Activated naive CD4-positive, alpha-beta T cell treated with anti-CD3 and anti-CD28 coated beads, Interleukin-2, amount 10 ng/mL, durations not matched to agents 7 days and 5 days (primary cell): Measurements from ENCODE around the gene SCEL.

Source experiments
- CTCF ChIA-PET: fragments of 350-600 bp; sonication (Branson Sonifier 250); formaldehyde crosslinking; loops from one replicate; lab custom pipeline; 2021; ENCODE audit warnings: antibody characterized with exemption; lab: Charles Lee
- DNase-seq: peaks from one replicate; pipeline ENCODE4 v3.0.0-alpha.2; 2020
- H3K27ac Mint-ChIP-seq: one replicate; pipeline ENCODE4 v1.8.0; 2021; ENCODE audit warnings: mild to moderate bottlenecking, moderate library complexity, mixed read lengths
- H3K27me3 Mint-ChIP-seq: one replicate; pipeline ENCODE4 v1.8.0; 2021; ENCODE audit warnings: mild to moderate bottlenecking, mixed read lengths
- H3K36me3 Mint-ChIP-seq: one replicate; pipeline ENCODE4 v1.8.0; 2021; ENCODE audit warnings: mixed read lengths
- H3K4me1 Mint-ChIP-seq: one replicate; pipeline ENCODE4 v1.8.0; 2021; ENCODE audit warnings: mixed read lengths
- H3K4me3 Mint-ChIP-seq: one replicate; pipeline ENCODE4 v1.8.0; 2021; ENCODE audit warnings: mild to moderate bottlenecking, moderate library complexity, mixed read lengths
- H3K9me3 Mint-ChIP-seq: one replicate; pipeline ENCODE4 v1.8.0; 2021; ENCODE audit warnings: mixed read lengths

Gene SCEL, protein sequence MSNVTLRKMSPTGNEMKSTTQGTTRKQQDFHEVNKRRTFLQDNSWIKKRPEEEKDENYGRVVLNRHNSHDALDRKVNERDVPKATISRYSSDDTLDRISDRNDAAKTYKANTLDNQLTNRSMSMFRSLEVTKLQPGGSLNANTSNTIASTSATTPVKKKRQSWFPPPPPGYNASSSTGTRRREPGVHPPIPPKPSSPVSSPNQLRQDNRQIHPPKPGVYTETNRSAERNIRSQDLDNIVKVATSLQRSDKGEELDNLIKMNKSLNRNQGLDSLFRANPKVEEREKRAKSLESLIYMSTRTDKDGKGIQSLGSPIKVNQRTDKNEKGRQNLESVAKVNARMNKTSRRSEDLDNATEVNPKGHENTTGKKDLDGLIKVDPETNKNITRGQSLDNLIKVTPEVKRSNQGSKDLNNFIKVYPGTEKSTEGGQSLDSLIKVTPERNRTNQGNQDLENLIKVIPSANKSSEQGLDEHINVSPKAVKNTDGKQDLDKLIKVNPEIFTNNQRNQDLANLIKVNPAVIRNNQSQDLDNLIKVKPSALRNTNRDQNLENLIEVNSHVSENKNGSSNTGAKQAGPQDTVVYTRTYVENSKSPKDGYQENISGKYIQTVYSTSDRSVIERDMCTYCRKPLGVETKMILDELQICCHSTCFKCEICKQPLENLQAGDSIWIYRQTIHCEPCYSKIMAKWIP

GRCh38 chr13:77535448-77535847, at the start of gene SCEL:
SCEL (plus strand) TSS chr13:77535706; CDS start chr13:77555876, 20,170 bp downstream.
- no peak for DNase-seq
- Mint-ChIP-seq H3K4me3 (no peak within 1 kb of the TSS), H3K9me3 (no peaks in the 10 kb centered on the region), H3K27me3 (peaks cover 10% of the 10 kb centered on the region), H3K36me3 (no peaks in the 10 kb centered on the region), H3K27ac (no peak within 1 kb of the TSS), H3K4me1 (no peaks in the 10 kb centered on the region)
- CTCF ChIA-PET, result no interaction called here

- no peak for DNase-seq
- Mint-ChIP-seq H3K4me1 (no peaks in the 10 kb centered on the region), H3K27me3 (no peaks in the 10 kb centered on the region), H3K9me3 (no peaks in the 10 kb centered on the region), H3K36me3 (no peaks in the 10 kb centered on the region), H3K4me3 (no peak overlapping the region), H3K27ac (no peak overlapping the region)
- CTCF ChIA-PET, result interaction anchor here (1.4 kb wide), 1 partner anchor 11 kb away, joined by 5 read pairs; no protein-coding TSS in a partner anchor
These were observed 45.8 kb upstream of the SCEL start for GRCh38 chr13:77489566-77490337.

GRCh38 chr13:77492982-77493381, 42.5 kb upstream of the SCEL start:
- CTCF ChIA-PET, result interaction anchor here (0.8 to 1.9 kb wide), 9 partner anchors 9 to 259 kb away, joined by 3 to 15 read pairs (median 4); no protein-coding TSS in a partner anchor
- Mint-ChIP-seq H3K36me3 (no peaks in the 10 kb centered on the region), H3K9me3 (no peaks in the 10 kb centered on the region), H3K4me1 (no peaks in the 10 kb centered on the region), H3K4me3 (no peak overlapping the region), H3K27me3 (no peaks in the 10 kb centered on the region), H3K27ac (no peak overlapping the region)
- no peak for DNase-seq

DNA sequence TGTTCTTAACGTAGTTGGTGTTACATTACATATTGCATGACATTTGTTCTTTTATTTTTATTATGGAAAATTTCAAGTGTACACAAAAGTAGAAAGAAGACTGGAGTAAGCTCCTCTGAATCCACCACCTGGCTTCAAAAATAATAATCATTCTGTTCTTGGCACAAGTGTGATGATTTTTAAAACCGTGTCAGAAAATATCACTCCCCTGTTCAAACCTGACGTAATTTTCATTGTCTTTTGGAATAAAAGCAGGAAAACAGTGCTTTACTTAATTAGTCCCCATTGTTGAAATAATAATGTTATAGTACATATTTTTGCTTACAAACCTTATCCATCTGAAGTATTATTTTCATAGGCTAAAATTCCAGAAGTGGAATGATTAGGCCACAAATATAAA, 41.3 kb upstream of the SCEL start:
- Mint-ChIP-seq H3K27me3 (no peaks in the 10 kb centered on the region), H3K9me3 (no peaks in the 10 kb centered on the region), H3K4me3 (no peak overlapping the region), H3K36me3 (no peaks in the 10 kb centered on the region), H3K4me1 (no peaks in the 10 kb centered on the region), H3K27ac (no peak overlapping the region)
- CTCF ChIA-PET, result interaction anchor here (1.1 to 1.9 kb wide), 4 partner anchors 18 to 258 kb away, joined by 3 to 15 read pairs (median 4); no protein-coding TSS in a partner anchor
- DNase-seq, result no peak

DNA sequence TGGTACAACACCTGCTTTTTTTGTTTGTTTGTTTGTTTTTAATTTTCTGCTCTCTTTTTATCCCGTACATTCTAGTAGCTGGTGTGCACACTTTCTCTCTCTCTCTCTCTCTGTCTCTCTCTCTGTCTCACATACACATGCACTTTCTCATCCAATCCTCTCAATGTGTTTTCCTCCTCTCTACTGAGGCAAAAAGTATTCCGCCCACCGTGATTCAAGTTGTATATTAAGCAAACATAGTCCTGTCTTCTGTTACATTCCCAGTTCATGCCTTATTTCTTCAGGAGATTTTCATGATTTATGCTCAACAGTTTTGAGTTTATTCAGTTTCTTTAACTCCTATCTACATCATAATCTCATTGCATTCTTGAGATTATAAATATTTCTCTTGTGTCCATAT, 38.2 kb upstream of the SCEL start:
- Mint-ChIP-seq H3K9me3 (no peaks in the 10 kb centered on the region), H3K36me3 (no peaks in the 10 kb centered on the region), H3K4me3 (no peak overlapping the region), H3K27me3 (no peaks in the 10 kb centered on the region), H3K27ac (no peak overlapping the region), H3K4me1 (no peaks in the 10 kb centered on the region)
- CTCF ChIA-PET, result interaction anchor here (1.6 kb wide), 1 partner anchor 19 kb away, joined by 3 read pairs; no protein-coding TSS in a partner anchor
- DNase-seq, result no peak

GRCh38 chr13:77497835-77498234, 37.7 kb upstream of the SCEL start:
- Mint-ChIP-seq H3K27me3 (no peaks in the 10 kb centered on the region), H3K27ac (no peak overlapping the region), H3K4me1 (no peaks in the 10 kb centered on the region), H3K9me3 (no peaks in the 10 kb centered on the region), H3K4me3 (no peak overlapping the region), H3K36me3 (no peaks in the 10 kb centered on the region)
- no peak for DNase-seq
- CTCF ChIA-PET, result no interaction called here

- H3K4me3 Mint-ChIP-seq, result no peak overlapping the region
- H3K4me1 Mint-ChIP-seq, result no peaks in the 10 kb centered on the region
- H3K9me3 Mint-ChIP-seq, result no peaks in the 10 kb centered on the region
- no peaks in the 10 kb centered on the region for H3K27me3 Mint-ChIP-seq
- H3K36me3 Mint-ChIP-seq, result no peaks in the 10 kb centered on the region
- DNase-seq, result no peak
- H3K27ac Mint-ChIP-seq, result no peak overlapping the region
- CTCF ChIA-PET, result interaction anchor here (2.0 kb wide), 1 partner anchor 9 kb away, joined by 10 read pairs; no protein-coding TSS in a partner anchor
These were observed 33.3 kb upstream of the SCEL start for GRCh38 chr13:77502104-77502720.

GRCh38 chr13:77503398-77503797, 32.1 kb upstream of the SCEL start:
- Mint-ChIP-seq H3K27me3 (no peaks in the 10 kb centered on the region), H3K4me3 (no peak overlapping the region), H3K9me3 (no peaks in the 10 kb centered on the region), H3K36me3 (no peaks in the 10 kb centered on the region), H3K27ac (no peak overlapping the region), H3K4me1 (no peaks in the 10 kb centered on the region)
- CTCF ChIA-PET, result no interaction called here
- no peak for DNase-seq

GRCh38 chr13:77506874-77507273, 28.6 kb upstream of the SCEL start:
- Mint-ChIP-seq H3K27me3 (no peaks in the 10 kb centered on the region), H3K4me3 (no peak overlapping the region), H3K9me3 (no peaks in the 10 kb centered on the region), H3K27ac (no peak overlapping the region), H3K36me3 (no peaks in the 10 kb centered on the region), H3K4me1 (no peaks in the 10 kb centered on the region)
- DNase-seq, result no peak
- CTCF ChIA-PET, result interaction anchor here (0.6 to 1.0 kb wide), 3 partner anchors 9 to 54 kb away, joined by 3 read pairs; no protein-coding TSS in a partner anchor

DNA sequence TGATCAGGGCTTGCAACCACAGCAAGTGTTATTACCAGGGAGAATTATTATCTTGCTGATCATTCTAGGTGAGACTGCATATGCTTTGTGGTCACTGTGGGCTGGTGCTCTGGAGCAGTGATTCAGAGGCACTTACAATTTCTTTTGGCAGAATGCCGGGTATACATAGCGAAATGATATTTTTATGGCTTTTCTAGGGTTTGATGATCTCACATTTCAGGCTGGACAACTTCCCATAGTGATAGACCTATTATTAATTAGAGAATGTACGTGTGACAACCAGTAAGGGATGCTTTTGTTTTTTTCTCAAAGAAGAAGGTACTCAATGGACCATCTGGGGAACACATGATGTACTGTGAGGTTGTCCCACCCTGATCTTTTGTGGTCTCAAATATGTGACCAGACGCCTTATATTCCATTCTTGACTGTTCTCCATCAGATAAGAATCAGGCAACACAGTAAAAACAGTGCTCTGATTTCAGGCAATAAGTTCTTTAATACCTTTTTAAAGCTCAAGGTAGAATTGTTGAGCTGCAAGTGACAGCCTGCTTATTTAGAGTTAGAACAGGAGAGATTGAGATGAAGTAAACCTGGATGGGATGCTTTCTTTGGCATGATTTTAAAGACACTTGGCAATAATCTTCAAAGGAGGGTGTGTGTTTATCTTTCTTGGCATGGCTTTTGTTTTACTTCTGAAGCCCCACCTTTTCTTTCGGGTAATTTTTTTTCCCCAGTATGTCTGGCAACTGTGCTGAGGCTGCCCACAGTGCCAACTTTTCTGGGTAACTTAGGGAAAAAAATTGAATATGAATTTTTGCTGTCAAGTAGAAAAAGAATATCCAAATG, 27.4 kb upstream of the SCEL start:
- CTCF ChIA-PET, result no interaction called here
- H3K27ac Mint-ChIP-seq, result no peak overlapping the region
- no peaks in the 10 kb centered on the region for H3K27me3 Mint-ChIP-seq

DNA sequence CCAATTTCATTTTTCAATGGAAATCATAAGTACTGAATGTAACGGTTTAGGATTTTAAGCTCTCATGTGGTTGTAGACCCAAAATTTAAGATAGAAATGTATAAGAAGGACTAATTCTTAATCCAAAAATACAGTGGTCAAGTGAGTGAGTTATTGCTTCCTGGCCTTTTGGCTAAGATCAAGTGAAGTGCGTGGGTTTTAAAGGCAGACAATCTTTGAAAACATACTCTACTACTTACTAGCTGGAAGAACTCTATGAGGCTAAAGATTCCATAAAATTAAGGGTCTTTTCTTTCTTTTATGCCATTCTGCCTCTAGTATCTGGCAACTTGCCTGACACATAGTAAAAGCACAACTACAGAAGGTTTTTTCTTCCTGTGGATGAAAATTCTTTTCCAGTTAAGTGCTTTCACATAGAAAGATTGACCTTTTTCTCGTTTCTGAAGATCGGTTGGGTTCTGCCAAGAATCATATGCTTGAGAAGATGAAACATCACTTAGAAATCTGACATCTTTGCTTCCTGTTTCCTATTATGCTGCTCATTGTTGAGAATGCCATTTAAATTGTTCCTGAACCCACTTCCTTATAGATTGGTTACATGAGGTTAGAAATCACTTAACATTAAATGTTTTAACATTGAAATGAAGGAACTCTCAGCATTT, 26.4 kb upstream of the SCEL start:
- CTCF ChIA-PET, result interaction anchor here (0.5 kb wide), 1 partner anchor 30 kb away, joined by 5 read pairs; no protein-coding TSS in a partner anchor
- Mint-ChIP-seq H3K36me3 (no peaks in the 10 kb centered on the region), H3K27ac (no peak overlapping the region), H3K4me1 (no peaks in the 10 kb centered on the region), H3K9me3 (no peaks in the 10 kb centered on the region), H3K27me3 (no peaks in the 10 kb centered on the region), H3K4me3 (no peak overlapping the region)
- no peak for DNase-seq

More for the DNA sequence above, 27.4 kb upstream of the SCEL start:
- Mint-ChIP-seq H3K4me1 (no peaks in the 10 kb centered on the region), H3K36me3 (no peaks in the 10 kb centered on the region), H3K9me3 (no peaks in the 10 kb centered on the region), H3K4me3 (no peak overlapping the region)
- DNase-seq, result no peak

DNA sequence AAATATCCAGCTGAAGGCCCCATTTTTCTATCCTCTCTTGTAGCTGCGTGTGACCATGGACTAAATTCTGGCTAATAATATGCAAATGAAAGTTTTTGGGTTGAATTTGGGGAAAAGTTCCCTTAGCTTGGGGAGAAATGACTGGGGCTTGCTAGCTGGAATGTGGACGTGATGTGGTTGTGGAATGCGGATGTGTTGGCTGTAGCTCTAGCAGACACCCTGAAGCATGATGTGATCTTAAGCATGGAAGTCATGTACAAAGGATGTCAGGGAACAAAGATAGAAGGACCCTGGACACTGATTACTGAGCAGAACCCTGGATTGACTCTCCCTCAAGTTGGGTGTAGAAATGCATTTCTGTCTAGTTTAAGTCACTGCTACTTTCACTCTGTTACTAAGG, 25.4 kb upstream of the SCEL start:
- no peak overlapping the region for H3K27ac Mint-ChIP-seq
- H3K36me3 Mint-ChIP-seq, result no peaks in the 10 kb centered on the region
- CTCF ChIA-PET, result no interaction called here
- no peak overlapping the region for H3K4me3 Mint-ChIP-seq
- H3K27me3 Mint-ChIP-seq, result no peaks in the 10 kb centered on the region
- H3K9me3 Mint-ChIP-seq, result no peaks in the 10 kb centered on the region
- no peak for DNase-seq
- no peaks in the 10 kb centered on the region for H3K4me1 Mint-ChIP-seq

GRCh38 chr13:77511552-77511951, 24.0 kb upstream of the SCEL start:
- no peak for DNase-seq
- no peak overlapping the region for H3K4me3 Mint-ChIP-seq
- no peak overlapping the region for H3K27ac Mint-ChIP-seq
- H3K36me3 Mint-ChIP-seq, result no peaks in the 10 kb centered on the region
- no peaks in the 10 kb centered on the region for H3K4me1 Mint-ChIP-seq
- no peaks in the 10 kb centered on the region for H3K27me3 Mint-ChIP-seq
- CTCF ChIA-PET, result no interaction called here
- H3K9me3 Mint-ChIP-seq, result no peaks in the 10 kb centered on the region
